Tibial nerve (tissue), 3 donors: Measurements from ENCODE around the gene DPH1.

Experiments
- CTCF ChIP-seq, 5 experiments: fragments of 200-600 bp in 3 of 5; fragments of 450-650 bp in 2 of 5; sonication (generic) in 3 of 5; IDR thresholded peaks; one replicate each; pipeline ENCODE4 v1.5.1; 2016 to 2019; ENCODE audit warnings: antibody characterized with exemption in 5 of 5, mild to moderate bottlenecking in 3 of 5, moderate library complexity in 2 of 5
- POLR2A ChIP-seq, 2 donors: fragments of 450-650 bp; IDR thresholded peaks; one replicate each; pipeline ENCODE4 v1.6.1; 2017; ENCODE audit warnings: antibody characterized with exemption in 2 of 2, mild to moderate bottlenecking in 2 of 2, moderate library complexity in 2 of 2

DNA sequence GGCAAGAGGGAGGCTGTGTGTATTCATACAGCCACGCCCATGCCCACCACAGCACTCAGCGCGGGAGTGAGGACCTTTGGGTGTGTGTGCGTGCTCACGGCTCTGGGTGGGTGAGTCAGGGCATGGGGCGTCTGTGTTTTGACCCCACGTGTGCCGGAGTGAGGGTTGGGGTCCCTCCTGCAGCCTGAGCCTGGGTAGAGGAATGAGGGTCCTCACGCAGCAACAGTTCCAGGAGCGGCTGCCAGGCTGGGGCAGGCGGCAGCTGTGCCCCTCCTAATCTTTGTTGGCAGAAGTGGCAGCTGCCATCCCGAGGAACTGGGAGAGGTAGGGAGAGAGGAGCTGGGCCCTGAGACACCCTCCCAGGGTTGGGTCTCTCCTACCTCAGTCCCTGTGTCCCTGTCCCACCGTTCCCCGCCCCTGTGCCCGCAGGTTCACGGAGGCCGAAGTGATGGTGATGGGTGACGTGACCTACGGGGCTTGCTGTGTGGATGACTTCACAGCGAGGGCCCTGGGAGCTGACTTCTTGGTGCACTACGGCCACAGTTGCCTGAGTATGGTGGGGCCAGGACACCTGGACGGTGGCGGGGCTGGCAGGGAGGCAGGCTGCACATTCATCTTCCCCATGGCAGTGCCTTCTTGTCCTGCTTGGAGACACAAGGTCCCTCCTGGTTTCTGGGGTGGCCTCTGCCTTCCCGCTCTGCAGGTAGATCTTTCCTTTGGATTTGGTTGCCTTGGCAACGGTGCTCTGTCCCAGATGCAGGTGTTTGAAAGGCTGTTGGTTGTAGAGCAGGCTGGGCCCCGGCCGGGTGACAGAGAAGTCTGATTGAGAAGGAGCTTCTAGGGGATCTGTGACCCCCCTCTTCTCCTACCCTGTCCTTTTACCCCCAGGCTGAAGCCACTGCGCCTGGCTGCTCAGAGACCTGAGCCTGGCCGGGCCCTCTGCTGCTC lies 5.9 kb downstream of the DPH1 start:
- TF ChIP-seq POLR2A (IDR thresholded peaks at IDR 0.05) (no peak), CTCF (IDR thresholded peaks at IDR 0.05) (no peak)
